ENCODE results near the gene TOMM34. TPM values are rescaled to one million over a fixed set of nuclear protein-coding genes. Genes with fewer than 3 reads are reported as not detected.

The TOMM34 gene
- total RNA-seq, 1 donor from 2014 or later: 11.1 TPM

DNA sequence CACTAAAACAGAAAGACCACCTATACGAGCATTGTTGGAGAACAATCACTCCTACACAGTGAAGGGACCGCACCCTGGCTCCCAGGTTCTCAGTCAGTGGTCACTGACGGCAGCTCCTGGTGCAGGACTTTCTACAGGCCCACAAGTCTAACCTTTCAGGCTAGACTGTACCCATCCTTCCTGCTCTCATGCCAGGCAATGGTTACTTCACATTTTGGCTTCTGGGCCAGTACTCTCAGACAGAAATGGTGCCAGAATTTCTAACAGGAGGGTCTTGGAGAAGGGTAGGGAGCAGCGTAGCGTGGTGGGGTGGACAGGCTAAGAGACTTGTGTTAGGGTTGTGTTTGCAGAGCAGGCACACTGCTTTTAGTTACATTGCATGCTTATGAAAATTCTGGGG is 12.1 kb downstream of the TOMM34 start:
- DNase-seq (ENCODE audit: low spot score in 2 of 2): no peak
- intact Hi-C loops (cut with DNase I): no loop called here
- Histone ChIP-seq H3K36me3 (peaks cover 56 to 97% of the 10 kb centered on the region in 2 donors), H3K27ac (no peak overlapping the region), H3K9me3 (no peaks in the 10 kb centered on the region), H3K4me1 (no peaks in the 10 kb centered on the region), H3K27me3 (no peaks in the 10 kb centered on the region), H3K4me3 (no peak overlapping the region)
- TF ChIP-seq, protein P1, sequence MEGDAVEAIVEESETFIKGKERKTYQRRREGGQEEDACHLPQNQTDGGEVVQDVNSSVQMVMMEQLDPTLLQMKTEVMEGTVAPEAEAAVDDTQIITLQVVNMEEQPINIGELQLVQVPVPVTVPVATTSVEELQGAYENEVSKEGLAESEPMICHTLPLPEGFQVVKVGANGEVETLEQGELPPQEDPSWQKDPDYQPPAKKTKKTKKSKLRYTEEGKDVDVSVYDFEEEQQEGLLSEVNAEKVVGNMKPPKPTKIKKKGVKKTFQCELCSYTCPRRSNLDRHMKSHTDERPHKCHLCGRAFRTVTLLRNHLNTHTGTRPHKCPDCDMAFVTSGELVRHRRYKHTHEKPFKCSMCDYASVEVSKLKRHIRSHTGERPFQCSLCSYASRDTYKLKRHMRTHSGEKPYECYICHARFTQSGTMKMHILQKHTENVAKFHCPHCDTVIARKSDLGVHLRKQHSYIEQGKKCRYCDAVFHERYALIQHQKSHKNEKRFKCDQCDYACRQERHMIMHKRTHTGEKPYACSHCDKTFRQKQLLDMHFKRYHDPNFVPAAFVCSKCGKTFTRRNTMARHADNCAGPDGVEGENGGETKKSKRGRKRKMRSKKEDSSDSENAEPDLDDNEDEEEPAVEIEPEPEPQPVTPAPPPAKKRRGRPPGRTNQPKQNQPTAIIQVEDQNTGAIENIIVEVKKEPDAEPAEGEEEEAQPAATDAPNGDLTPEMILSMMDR (IDR thresholded peaks at IDR 0.05): no peak

DNA sequence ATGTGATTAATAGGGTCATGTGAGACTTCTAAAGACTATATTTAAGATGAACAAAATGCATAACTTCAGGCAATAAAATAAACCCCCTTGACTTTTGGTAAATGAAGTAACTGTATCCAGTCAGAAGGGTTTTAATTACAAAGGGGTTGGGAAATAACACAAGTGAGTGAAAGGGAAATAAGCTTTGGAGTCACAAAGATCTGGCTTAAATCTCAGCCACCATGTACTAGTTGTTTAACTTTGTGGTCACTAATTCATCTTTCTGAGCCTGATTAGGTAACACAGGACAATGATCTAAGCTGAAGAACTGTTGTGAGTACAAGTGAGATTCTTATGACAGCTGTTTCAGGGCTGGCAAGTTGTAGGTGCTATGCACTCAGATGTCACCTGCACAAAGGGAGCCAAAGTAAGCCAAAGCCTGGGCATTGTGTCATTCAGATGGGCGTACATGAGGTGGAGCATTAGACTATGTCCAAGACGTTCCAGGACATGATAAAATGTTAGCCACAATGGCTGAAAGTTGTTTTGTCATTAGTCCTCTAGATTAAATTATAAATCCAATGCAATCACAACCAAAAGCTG is 13.8 kb downstream of the TOMM34 start:
- no peak for DNase-seq (ENCODE audit: low spot score in 2 of 2)
- Histone ChIP-seq H3K9me3 (no peaks in the 10 kb centered on the region), H3K27me3 (no peaks in the 10 kb centered on the region), H3K36me3 (peaks cover 66 to 97% of the 10 kb centered on the region in 2 donors), H3K4me3 (no peak overlapping the region), H3K27ac (no peak overlapping the region), H3K4me1 (no peaks in the 10 kb centered on the region)
- intact Hi-C loops (cut with DNase I): no loop called here
- TF ChIP-seq, protein P1 (IDR thresholded peaks at IDR 0.05): no peak

DNA sequence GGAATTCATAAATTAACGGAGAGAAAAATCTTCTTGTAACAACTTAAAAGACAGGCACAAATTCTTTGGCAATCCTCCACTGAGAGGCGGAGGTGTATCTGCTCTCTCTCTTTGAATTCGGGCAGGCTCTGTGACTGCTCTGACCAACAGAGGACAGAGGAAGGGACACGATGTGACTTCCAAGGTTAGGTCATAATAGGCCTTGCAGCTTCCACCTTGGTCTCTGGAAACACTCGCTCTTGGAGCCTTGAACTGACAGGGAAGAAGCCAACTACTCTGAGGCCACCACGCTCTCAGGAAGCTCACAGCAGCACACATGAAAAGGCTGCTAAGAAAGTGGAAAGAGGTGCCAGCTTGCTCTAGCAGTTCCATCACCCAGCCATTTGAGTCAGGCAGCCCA is 14.9 kb downstream of the TOMM34 start:
- H3K4me3 ChIP-seq: no peak overlapping the region
- H3K4me1 ChIP-seq: no peaks in the 10 kb centered on the region
- TF ChIP-seq, protein P1 (IDR thresholded peaks at IDR 0.05): no peak
- intact Hi-C loops (cut with DNase I): no loop called here
- H3K36me3 ChIP-seq: peaks cover 55 to 94% of the 10 kb centered on the region in 2 donors
- H3K27me3 ChIP-seq: no peaks in the 10 kb centered on the region
- no peaks in the 10 kb centered on the region for H3K9me3 ChIP-seq
- no peak for DNase-seq (ENCODE audit: low spot score in 2 of 2)
- no peak overlapping the region for H3K27ac ChIP-seq

DNA sequence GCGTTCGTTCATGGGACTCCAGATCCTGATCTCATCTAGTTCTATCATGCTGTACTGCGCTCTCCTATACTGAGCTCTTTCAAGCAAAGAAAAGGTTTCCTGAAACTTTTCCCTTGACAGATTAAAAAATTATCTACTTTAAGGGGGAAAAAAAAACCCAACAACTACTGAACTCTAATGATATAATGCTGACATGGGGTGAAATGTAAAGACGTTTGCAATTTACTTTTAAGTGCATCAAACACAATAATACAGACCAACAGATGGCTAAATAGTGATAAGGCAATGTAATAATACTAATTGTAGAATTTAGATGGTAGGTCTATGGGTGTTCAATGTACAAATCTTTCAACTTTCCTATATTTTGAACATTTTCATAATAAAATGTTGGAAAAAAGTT is 16.4 kb downstream of the TOMM34 start:
- H3K36me3 ChIP-seq: peaks cover 44 to 84% of the 10 kb centered on the region in 2 donors
- TF ChIP-seq, protein P1 (IDR thresholded peaks at IDR 0.05): no peak
- no peak for DNase-seq (ENCODE audit: low spot score in 2 of 2)
- no peak overlapping the region for H3K4me3 ChIP-seq
- no peaks in the 10 kb centered on the region for H3K4me1 ChIP-seq
- no peaks in the 10 kb centered on the region for H3K27me3 ChIP-seq
- intact Hi-C loops (cut with DNase I): no loop called here
- no peaks in the 10 kb centered on the region for H3K9me3 ChIP-seq
- no peak overlapping the region for H3K27ac ChIP-seq

DNA sequence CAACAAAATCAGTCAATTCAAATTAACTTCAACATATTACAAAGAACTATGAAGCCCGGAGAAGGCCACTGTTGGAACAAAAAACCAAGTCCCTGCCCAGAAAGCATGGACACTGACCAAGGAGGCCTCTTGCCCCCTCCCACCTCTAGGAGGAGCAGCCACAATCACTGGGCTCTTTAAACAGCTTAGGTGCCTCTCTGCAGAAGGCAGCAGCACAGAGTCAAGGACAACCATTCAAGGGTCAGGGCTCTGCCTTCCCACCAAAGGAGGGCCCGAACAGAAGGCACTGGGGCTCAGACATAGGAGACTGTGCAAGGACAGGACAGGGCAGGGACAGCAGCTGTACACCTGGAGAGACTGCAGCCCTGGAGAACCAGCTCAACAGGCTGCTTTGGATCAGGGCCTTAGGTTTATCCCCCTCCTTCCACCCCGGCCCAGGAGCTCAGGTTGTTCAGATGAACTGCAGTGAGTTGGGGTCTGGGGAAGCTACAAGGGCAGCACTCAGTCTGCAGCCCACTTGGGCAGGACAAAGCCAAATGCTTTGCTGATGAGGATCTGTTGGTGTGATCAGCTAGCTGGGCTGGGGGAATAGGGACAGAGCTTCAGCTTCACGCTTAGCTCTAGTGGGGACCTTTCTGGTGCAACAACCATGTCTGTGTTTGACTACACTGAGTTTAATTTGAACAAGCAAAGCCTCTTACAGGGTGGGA is 17.8 kb downstream of the TOMM34 start:
- no peaks in the 10 kb centered on the region for H3K4me1 ChIP-seq
- no peak for DNase-seq (ENCODE audit: low spot score in 2 of 2)
- TF ChIP-seq, protein P1 (IDR thresholded peaks at IDR 0.05): no peak
- H3K4me3 ChIP-seq: no peak overlapping the region
- H3K27me3 ChIP-seq: no peaks in the 10 kb centered on the region
- no peaks in the 10 kb centered on the region for H3K9me3 ChIP-seq
- H3K27ac ChIP-seq: no peak overlapping the region
- H3K36me3 ChIP-seq: peaks cover 37 to 70% of the 10 kb centered on the region in 2 donors
- intact Hi-C loops (cut with DNase I): no loop called here

Measured in ascending aorta (tissue), 2 donors.